K562 (cell line): ENCODE results near the gene ERICH2. TPM values are rescaled to one million over a fixed set of nuclear protein-coding genes. Genes with fewer than 3 reads are reported as not detected.
A peak's percentile ranks its signal among the peaks of the same experiment; 100 is the strongest.

ENCODE experiments used
- ATAC-seq: fragments of 200-7000 bp; cut with Tn5 transposase; 3 replicates; pipeline ENCODE4 v1.9.1; 2020; ENCODE audit warnings: moderate library complexity
- BruUV-seq: library from RNA; stranded (reverse); fragments of 400-500 nt; replicated peaks from 2 replicates; lab custom pipeline; 2021; lab: Mats Ljungman, UMichigan
- CTCF ChIA-PET: fragments of 300-600 bp; formaldehyde crosslinking; extraction: SDS; loops from one replicate; lab custom pipeline; 2021; ENCODE audit warnings: low intra/inter-chr PET ratio; lab: Yijun Ruan, JAX
- POLR2A ChIA-PET: fragments of 300-600, 350-650 bp; sonication (Branson Sonifier 250); formaldehyde crosslinking; extraction: SDS; loops from one replicate; lab custom pipeline; 2021; ENCODE audit warnings: antibody characterized with exemption, inconsistent platforms; lab: Yijun Ruan, JAX
- DNase-seq, 4 experiments: peaks; one replicate each; pipeline versions ENCODE4 v3.0.0 to v3.0.0-alpha.2; 2011 to 2018; ENCODE audit warnings: low spot score in 3 of 4, mixed read lengths in 3 of 4; ENCODE audit errors: extremely low read depth in 1 of 4
- FAIRE-seq: peaks from 2 replicates; lab custom pipeline; 2011; peaks lifted over from hg19 to GRCh38; lab: Jason Lieb, UNC
- H2AFZ ChIP-seq: 2 replicates; pipeline ENCODE4 v1.6.0; 2011; ENCODE audit warnings: low read depth, low read length, control low read depth, inconsistent platforms
- H3K27ac ChIP-seq: fragments of 200-600 bp; 3 replicates; pipeline ENCODE4 v1.8.0; 2011; ENCODE audit warnings: low read depth, mild to moderate bottlenecking, control low read depth, inconsistent platforms, low read length, moderate library complexity, mixed read lengths; ENCODE audit errors: extremely low read depth
- H3K27me3 ChIP-seq, 2 experiments: fragments of 300-600 bp in 1 of 2; 2 replicates in 1 of 2; 3 replicates in 1 of 2; pipeline versions ENCODE4 v1.6.0 to v1.8.0; 2011; ENCODE audit warnings: inconsistent platforms in 2 of 2, low read length in 2 of 2, mild to moderate bottlenecking in 1 of 2, mixed read lengths in 1 of 2, moderate library complexity in 1 of 2; ENCODE audit not compliant: control insufficient read depth in 2 of 2, insufficient read depth in 2 of 2
- H3K36me3 ChIP-seq: fragments of 300-600 bp; 3 replicates; pipeline ENCODE4 v1.8.0; 2011; ENCODE audit warnings: mild to moderate bottlenecking, low read length, inconsistent platforms; ENCODE audit not compliant: control insufficient read depth, insufficient read depth
- H3K4me1 ChIP-seq, 2 experiments: fragments of 200-600 bp in 1 of 2; replicated peaks in 1 of 2; 2 replicates in 1 of 2; 3 replicates in 1 of 2; pipeline versions ENCODE4 v1.5.1 to v1.8.0; 2011; ENCODE audit warnings: inconsistent platforms in 2 of 2, low read length in 2 of 2, mild to moderate bottlenecking in 1 of 2, mixed read lengths in 1 of 2, moderate library complexity in 1 of 2; ENCODE audit not compliant: control insufficient read depth in 2 of 2, insufficient read depth in 2 of 2
- H3K4me2 ChIP-seq: 2 replicates; pipeline ENCODE4 v1.6.1; 2011; ENCODE audit warnings: low read length, control low read depth, inconsistent platforms, mixed read lengths; ENCODE audit not compliant: insufficient read depth
- H3K4me3 ChIP-seq: fragments of 200-600 bp; sonication (generic), shearing (Covaris generic); 2 replicates; pipeline ENCODE4 v1.5.1; 2016; ENCODE audit warnings: control low read depth, inconsistent platforms
- H3K79me2 ChIP-seq: fragments of 200-600 bp; 3 replicates; pipeline ENCODE4 v1.8.0; 2011; ENCODE audit warnings: low read length, inconsistent platforms; ENCODE audit not compliant: control insufficient read depth, insufficient read depth
- H3K9ac ChIP-seq, 2 experiments: 2 replicates each; pipeline versions ENCODE4 v1.6.0 to v1.6.1; 2011; ENCODE audit warnings: low read depth in 2 of 2, low read length in 2 of 2, control low read depth in 1 of 2, inconsistent platforms in 1 of 2, mild to moderate bottlenecking in 1 of 2, mixed read lengths in 1 of 2; ENCODE audit not compliant: insufficient read depth in 1 of 2
- H3K9me1 ChIP-seq: one replicate; pipeline ENCODE4 v1.6.0; 2011; ENCODE audit warnings: inconsistent platforms, mild to moderate bottlenecking, low read length, moderate library complexity; ENCODE audit not compliant: control insufficient read depth, insufficient read depth
- H3K9me3 ChIP-seq: replicated peaks from 2 replicates; pipeline ENCODE4 v1.5.1; 2011; ENCODE audit warnings: low read depth, low read length, inconsistent platforms; ENCODE audit not compliant: control insufficient read depth, insufficient read depth
- H4K20me1 ChIP-seq: replicated peaks from 2 replicates; pipeline ENCODE4 v1.6.1; 2011; ENCODE audit warnings: low read length, inconsistent platforms, mixed read lengths; ENCODE audit not compliant: control insufficient read depth, insufficient read depth
- ASH1L ChIP-seq: fragments of 450-650 bp; IDR thresholded peaks from 2 replicates; pipeline ENCODE4 v1.6.1; 2018; ENCODE audit warnings: borderline replicate concordance, mild to moderate bottlenecking, low read depth; ENCODE audit not compliant: partially characterized antibody
- EP300 ChIP-seq: IDR thresholded peaks from 2 replicates; pipeline ENCODE4 v1.6.1; 2012; ENCODE audit warnings: low read length, improper control_type of control experiment
- ERF ChIP-seq: fragments of 450-650 bp; formaldehyde crosslinking; IDR thresholded peaks from 2 replicates; pipeline ENCODE4 v1.4.0; 2020; ENCODE audit warnings: mild to moderate bottlenecking, mixed read lengths
- PBX2 ChIP-seq, 2 experiments: IDR thresholded peaks in 1 of 2; conservative IDR thresholded peaks in 1 of 2; 2 replicates each; pipeline ENCODE4 v1.6.1; 2016; ENCODE audit warnings: low read depth in 2 of 2, mild to moderate bottlenecking in 1 of 2, missing compliant biosample characterization in 1 of 2, missing genetic modification characterization in 1 of 2, moderate library complexity in 1 of 2
- SMARCA4 ChIP-seq: fragments of 450-650 bp; IDR thresholded peaks from 2 replicates; pipeline ENCODE4 v1.6.1; 2016
- SRSF3 ChIP-seq: fragments of 200-400 bp; formaldehyde crosslinking; IDR thresholded peaks from 2 replicates; pipeline ENCODE4 v1.6.1; 2016; ENCODE audit warnings: mild to moderate bottlenecking, low read length, moderate library complexity; ENCODE audit not compliant: insufficient read depth
- STAG1 ChIP-seq: sonication (generic); formaldehyde crosslinking; IDR thresholded peaks from 2 replicates; pipeline ENCODE4 v1.5.0; 2020; ENCODE audit warnings: missing genetic modification reagents, borderline replicate concordance
- TAF15 ChIP-seq: fragments of 200-400 bp; formaldehyde crosslinking; IDR thresholded peaks from 2 replicates; pipeline ENCODE4 v1.6.1; 2017; ENCODE audit warnings: mild to moderate bottlenecking, low read depth, low read length, moderate library complexity
- TFAM ChIP-seq: fragments of 250-450 bp; sonication (Bioruptor Pico); conservative IDR thresholded peaks from 2 replicates; pipeline ENCODE4 v1.5.0; 2021; ENCODE audit warnings: mild to moderate bottlenecking, moderate library complexity
- WGBS: fragments of 100-300 bp; shearing (Covaris generic); methylation state at CpG from one replicate; pipeline ENCODE4 v1.1.6; 2016; ENCODE audit warnings: low coverage, mixed read lengths; ENCODE audit not compliant: insufficient coverage; ENCODE audit errors: missing lambda C conversion rate; 5-methylcytosine and 5-hydroxymethylcytosine counted together
- in situ Hi-C: fragments of 300-500 bp; cut with MboI; formaldehyde crosslinking; loops from 4 replicates; pipeline ENCODE4 v1.15.0; 2018; ENCODE audit warnings: inconsistent platforms, mixed read lengths
- intact Hi-C: fragments of 100-400 bp; cut with micrococcal nuclease; formaldehyde crosslinking; loops from 2 replicates; pipeline ENCODE4 v1.14.2; 2022
- polyA plus RNA-seq, 8 experiments: library from polyadenylated mRNA; depleted of rRNA in 4 of 8; stranded (reverse) in 5 of 8; unstranded in 3 of 8; fragments of >200 nt; fragmentation: Nextera tagmentation in 2 of 8; fragmentation: Illumina TruSeq in 1 of 8; extraction: Ambion mirVana in 2 of 8; extraction: Trizol in 1 of 8; gene quantifications; 2 replicates each; pipeline versions ENCODE4 v1.2.1 to v1.2.3, GENCODE V29; 2011 to 2014; ENCODE audit warnings: inconsistent platforms in 1 of 8, missing spikeins in 1 of 8
- total RNA-seq, 7 experiments: library from RNA; depleted of rRNA in 6 of 7; stranded (reverse); fragments of >200 nt in 6 of 7; fragmentation: Illumina TruSeq in 2 of 7; extraction: Trizol in 2 of 7; gene quantifications; 2 replicates each; pipeline versions ENCODE4 v1.2.1 to v1.2.3, GENCODE V29; 2011 to 2021; ENCODE audit warnings: low replicate concordance in 1 of 7
- TF ChIP-seq, protein P1 (sequence below): IDR thresholded peaks from 3 replicates; pipeline ENCODE4 v1.6.1; 2011; ENCODE audit warnings: borderline replicate concordance, mild to moderate bottlenecking, moderate library complexity; ENCODE audit not compliant: insufficient read length; ENCODE audit errors: extremely low read depth
- TF ChIP-seq, protein P2 (sequence below): fragments of 250-450 bp; sonication (Bioruptor Pico); IDR thresholded peaks from 2 replicates; pipeline ENCODE4 v1.8.0; 2021; ENCODE audit warnings: moderate library complexity, mild to moderate bottlenecking, inconsistent platforms
- TF ChIP-seq, protein P3 (sequence below): fragments of 450-650 bp; IDR thresholded peaks from 2 replicates; pipeline ENCODE4 v1.6.1; 2016

ERICH2 gene
- total and polyA plus RNA-seq, 9 of the 15 experiments (the other 6 are each of a cell fraction or from before 2014, with no cell fraction given) = 0.85 to 2.4 (median 1.6) TPM

DNA sequence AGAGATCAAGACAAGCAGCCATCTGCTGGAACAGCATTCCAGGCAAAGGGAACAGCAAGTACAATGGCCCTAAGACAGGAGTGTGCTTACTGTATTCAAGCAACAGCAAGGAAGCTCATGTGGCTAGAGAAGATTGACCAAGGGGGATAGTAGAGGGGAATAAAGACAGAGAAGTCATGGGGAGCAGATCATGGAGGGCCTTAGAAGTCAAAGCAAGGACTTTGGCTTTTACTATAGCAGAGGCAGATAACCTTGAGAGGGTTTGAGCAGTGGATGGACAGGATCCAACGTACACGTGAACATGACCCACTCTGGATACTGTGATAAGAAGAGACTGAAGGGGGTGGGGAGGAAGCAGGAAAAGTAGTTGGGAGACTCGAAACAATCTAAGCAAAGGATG is 28.2 kb upstream of the ERICH2 start:
- H3K4me3 ChIP-seq = no peak overlapping the region
- no peaks in the 10 kb centered on the region for H4K20me1 ChIP-seq
- 0 out of 4 replicates have a peak overlapping the region, but pooled peaks of 1 of the 2 experiments have one; percentile 11 for H3K9ac ChIP-seq
- in situ Hi-C loops (no loop called here), intact Hi-C loops (no loop called here)
- H3K9me3 ChIP-seq = 0 out of 2 replicates have a peak, but pooled peaks cover 4% of the 10 kb centered on the region
- ChIA-PET CTCF (no interaction called here), POLR2A (interaction anchor here (0.7 to 0.8 kb wide), 2 partner anchors 9 to 261 kb away, joined by 3 to 4 read pairs; no protein-coding TSS in a partner anchor)
- peak overlapping the region; percentile 37 for H2AFZ ChIP-seq
- H3K9me1 ChIP-seq = no peaks in the 10 kb centered on the region
- peak; percentile 19 for ATAC-seq
- no peak overlapping the region; the same call in 2 of the 3 replicates for H3K27ac ChIP-seq
- DNase-seq = peak; percentile 37 to 76 (median 47)
- 0 out of 3 replicates have a peak, but pooled peaks cover 2% of the 10 kb centered on the region for H3K79me2 ChIP-seq
- H3K27me3 ChIP-seq = no peaks in the 10 kb centered on the region
- FAIRE-seq = peak; percentile 6
- BruUV-seq = no TSS peak
- H3K4me2 ChIP-seq = peak overlapping the region; percentile 41; the same call in 1 of the 2 replicates
- H3K36me3 ChIP-seq = no peaks in the 10 kb centered on the region
- WGBS = 6% methylated on average over 3 of the region's 3 CpGs
- peaks cover 33 to 49% of the 10 kb centered on the region in 2 experiments; a peak in 4 of 5 replicates for H3K4me1 ChIP-seq
- TF ChIP-seq, protein P1, sequence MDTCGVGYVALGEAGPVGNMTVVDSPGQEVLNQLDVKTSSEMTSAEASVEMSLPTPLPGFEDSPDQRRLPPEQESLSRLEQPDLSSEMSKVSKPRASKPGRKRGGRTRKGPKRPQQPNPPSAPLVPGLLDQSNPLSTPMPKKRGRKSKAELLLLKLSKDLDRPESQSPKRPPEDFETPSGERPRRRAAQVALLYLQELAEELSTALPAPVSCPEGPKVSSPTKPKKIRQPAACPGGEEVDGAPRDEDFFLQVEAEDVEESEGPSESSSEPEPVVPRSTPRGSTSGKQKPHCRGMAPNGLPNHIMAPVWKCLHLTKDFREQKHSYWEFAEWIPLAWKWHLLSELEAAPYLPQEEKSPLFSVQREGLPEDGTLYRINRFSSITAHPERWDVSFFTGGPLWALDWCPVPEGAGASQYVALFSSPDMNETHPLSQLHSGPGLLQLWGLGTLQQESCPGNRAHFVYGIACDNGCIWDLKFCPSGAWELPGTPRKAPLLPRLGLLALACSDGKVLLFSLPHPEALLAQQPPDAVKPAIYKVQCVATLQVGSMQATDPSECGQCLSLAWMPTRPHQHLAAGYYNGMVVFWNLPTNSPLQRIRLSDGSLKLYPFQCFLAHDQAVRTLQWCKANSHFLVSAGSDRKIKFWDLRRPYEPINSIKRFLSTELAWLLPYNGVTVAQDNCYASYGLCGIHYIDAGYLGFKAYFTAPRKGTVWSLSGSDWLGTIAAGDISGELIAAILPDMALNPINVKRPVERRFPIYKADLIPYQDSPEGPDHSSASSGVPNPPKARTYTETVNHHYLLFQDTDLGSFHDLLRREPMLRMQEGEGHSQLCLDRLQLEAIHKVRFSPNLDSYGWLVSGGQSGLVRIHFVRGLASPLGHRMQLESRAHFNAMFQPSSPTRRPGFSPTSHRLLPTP = no peak
- TF ChIP-seq TFAM (no peak), PBX2 (CRISPR knock-in tag; IDR thresholded peaks at IDR 0.05; ENCODE audit: low read depth) (no peak), PBX2 (tag; conservative IDR thresholded peaks at IDR 0.05; ENCODE audit: low read depth) (no peak), ERF (CRISPR knock-in tag) (no peak), EP300 (no peak), SMARCA4 (0 out of 2 replicates have a peak, but pooled peaks have one; percentile 19), STAG1 (CRISPR knock-in tag) (no peak), ASH1L (no peak), SRSF3 (no peak), TAF15 (no peak)
- TF ChIP-seq, protein P2, sequence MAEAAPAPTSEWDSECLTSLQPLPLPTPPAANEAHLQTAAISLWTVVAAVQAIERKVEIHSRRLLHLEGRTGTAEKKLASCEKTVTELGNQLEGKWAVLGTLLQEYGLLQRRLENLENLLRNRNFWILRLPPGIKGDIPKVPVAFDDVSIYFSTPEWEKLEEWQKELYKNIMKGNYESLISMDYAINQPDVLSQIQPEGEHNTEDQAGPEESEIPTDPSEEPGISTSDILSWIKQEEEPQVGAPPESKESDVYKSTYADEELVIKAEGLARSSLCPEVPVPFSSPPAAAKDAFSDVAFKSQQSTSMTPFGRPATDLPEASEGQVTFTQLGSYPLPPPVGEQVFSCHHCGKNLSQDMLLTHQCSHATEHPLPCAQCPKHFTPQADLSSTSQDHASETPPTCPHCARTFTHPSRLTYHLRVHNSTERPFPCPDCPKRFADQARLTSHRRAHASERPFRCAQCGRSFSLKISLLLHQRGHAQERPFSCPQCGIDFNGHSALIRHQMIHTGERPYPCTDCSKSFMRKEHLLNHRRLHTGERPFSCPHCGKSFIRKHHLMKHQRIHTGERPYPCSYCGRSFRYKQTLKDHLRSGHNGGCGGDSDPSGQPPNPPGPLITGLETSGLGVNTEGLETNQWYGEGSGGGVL (CRISPR knock-in tag) = no peak
- TF ChIP-seq, protein P3, sequence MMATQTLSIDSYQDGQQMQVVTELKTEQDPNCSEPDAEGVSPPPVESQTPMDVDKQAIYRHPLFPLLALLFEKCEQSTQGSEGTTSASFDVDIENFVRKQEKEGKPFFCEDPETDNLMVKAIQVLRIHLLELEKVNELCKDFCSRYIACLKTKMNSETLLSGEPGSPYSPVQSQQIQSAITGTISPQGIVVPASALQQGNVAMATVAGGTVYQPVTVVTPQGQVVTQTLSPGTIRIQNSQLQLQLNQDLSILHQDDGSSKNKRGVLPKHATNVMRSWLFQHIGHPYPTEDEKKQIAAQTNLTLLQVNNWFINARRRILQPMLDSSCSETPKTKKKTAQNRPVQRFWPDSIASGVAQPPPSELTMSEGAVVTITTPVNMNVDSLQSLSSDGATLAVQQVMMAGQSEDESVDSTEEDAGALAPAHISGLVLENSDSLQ = peak; percentile 12; the same call in 1 of the 2 replicates
